HG02642 (cell line): Measurements from ENCODE around the gene PHC3.

Source experiments
- ATAC-seq: cut with Tn5 transposase; IDR thresholded peaks from one replicate; pipeline ENCODE4 v1.9.1; 2021; ENCODE audit warnings: mild to moderate bottlenecking; ENCODE audit not compliant: unreplicated experiment, poor library complexity

PHC3 gene

GRCh38 chr3:170189398-170190256, 8.1 kb upstream of the PHC3 start:
- peak; percentile 16 for ATAC-seq

GRCh38 chr3:170180079-170180907, 1.2 kb downstream of the PHC3 start:
- peak; percentile 22 for ATAC-seq

GRCh38 chr3:170179432-170179831, 2.1 kb downstream of the PHC3 start:
- no peak for ATAC-seq

GRCh38 chr3:170178651-170179050, 2.9 kb downstream of the PHC3 start:
- ATAC-seq: no peak

- ATAC-seq: peak; percentile 79
Measured at GRCh38 chr3:170171563-170171962, 10.0 kb downstream of the PHC3 start.

- no peak for ATAC-seq
Measured at GRCh38 chr3:170164717-170165116, 16.8 kb downstream of the PHC3 start.

GRCh38 chr3:170163956-170164645, 17.4 kb downstream of the PHC3 start:
- ATAC-seq: no peak

- ATAC-seq: no peak
Measured at GRCh38 chr3:170162630-170163029, 18.9 kb downstream of the PHC3 start.

GRCh38 chr3:170162052-170162451, 19.5 kb downstream of the PHC3 start:
- no peak for ATAC-seq

- ATAC-seq: no peak
Measured at GRCh38 chr3:170159933-170160332, 21.6 kb downstream of the PHC3 start.

GRCh38 chr3:170159459-170159858, 22.1 kb downstream of the PHC3 start:
- no peak for ATAC-seq

- no peak for ATAC-seq
Measured at GRCh38 chr3:170155604-170156003, 25.9 kb downstream of the PHC3 start.

- peak; percentile 82 for ATAC-seq
Measured at GRCh38 chr3:170154569-170155143, 26.9 kb downstream of the PHC3 start.

GRCh38 chr3:170154084-170154483, 27.4 kb downstream of the PHC3 start:
- ATAC-seq: no peak

- ATAC-seq: no peak
Measured at GRCh38 chr3:170151536-170151935, 30.0 kb downstream of the PHC3 start.

GRCh38 chr3:170149016-170149415, 32.5 kb downstream of the PHC3 start:
- no peak for ATAC-seq

- no peak for ATAC-seq
Measured at GRCh38 chr3:170145278-170145677, 36.3 kb downstream of the PHC3 start.

- peak; percentile 91 for ATAC-seq
Measured at GRCh38 chr3:170144437-170144843, 37.1 kb downstream of the PHC3 start.

GRCh38 chr3:170142373-170142772, 39.2 kb downstream of the PHC3 start:
- ATAC-seq: no peak

GRCh38 chr3:170137986-170138385, 43.5 kb downstream of the PHC3 start:
- no peak for ATAC-seq
